ENCODE data around the gene ITPA. TPM values are rescaled to one million over a fixed set of nuclear protein-coding genes. Genes with fewer than 3 reads are reported as not detected.

The ITPA gene
- total and polyA plus RNA-seq, 2 of the 13 experiments (the other 11 are each of a cell fraction or from before 2014, with no cell fraction given): 60.1 to 103 TPM

- Histone ChIP-seq H3K4me3 (replicated peaks in 1 of 3; ENCODE audit: insufficient read depth in 1 of 3, low read depth in 2 of 3, low read length in 3 of 3) (no peak overlapping the region), H4K20me1 (ENCODE audit: insufficient read depth, low read length) (no peaks in the 10 kb centered on the region), H3K36me3 (replicated peaks in 1 of 2; ENCODE audit: control insufficient read depth in 1 of 2, insufficient read depth in 2 of 2, low read length in 2 of 2) (peaks cover 12 to 35% of the 10 kb centered on the region in 2 experiments), H3K27me3 (ENCODE audit: control insufficient read depth in 1 of 2, insufficient read depth in 2 of 2, low read length in 2 of 2) (no peaks in the 10 kb centered on the region), H3K9ac (ENCODE audit: insufficient read depth, low read depth, low read length) (no peak overlapping the region), H3K4me1 (ENCODE audit: insufficient read depth, low read length) (no peaks in the 10 kb centered on the region), H3K9me3 (ENCODE audit: low read length) (no peaks in the 10 kb centered on the region), H3K27ac (ENCODE audit: extremely low read length, insufficient read depth, low read length) (no peak overlapping the region), H2AFZ (ENCODE audit: low read length) (no peak overlapping the region), H3K4me2 (ENCODE audit: low read depth, low read length) (no peak overlapping the region), H3K79me2 (ENCODE audit: insufficient read depth, low read length) (no peaks in the 10 kb centered on the region)
- BruUV-seq (replicated peaks): no TSS peak
- in situ Hi-C loops (cut with HindIII; ENCODE audit: extremely low pct_ligation_motif_present, low pct_unique_long_range_greater_than_20kb) (no loop called here), intact Hi-C loops (cut with micrococcal nuclease; ENCODE audit: unreplicated experiment) (no loop called here)
- 96% methylated on average over 3 of the region's 5 CpGs for WGBS (ENCODE audit: low lambda C conversion rate)
- no peak for DNase-seq (ENCODE audit: low spot score)
- peak; percentile 10; the same call in 1 of the 3 replicates for ATAC-seq
- ChIA-PET POLR2A (no interaction called here), CTCF (ENCODE audit: low intra/inter-chr PET ratio, low total read pairs) (no interaction called here)
- no peak for FAIRE-seq
- TF ChIP-seq ZNF382 (CRISPR knock-in tag; IDR thresholded peaks at IDR 0.05; ENCODE audit: borderline replicate concordance): 0 out of 2 replicates have a peak, but pooled peaks have one; percentile 78
- TF ChIP-seq ETV5 (CRISPR knock-in tag; IDR thresholded peaks at IDR 0.05; ENCODE audit: borderline replicate concordance): no peak
- no peak for TF ChIP-seq HOXA9 (CRISPR knock-in tag; IDR thresholded peaks at IDR 0.05; ENCODE audit: borderline replicate concordance)
- TF ChIP-seq MTA1 (CRISPR knock-in tag; IDR thresholded peaks at IDR 0.05; ENCODE audit: borderline replicate concordance): no peak
- no peak for TF ChIP-seq HNF1A (IDR thresholded peaks at IDR 0.05; ENCODE audit: low read depth)
- TF ChIP-seq HNF1A (CRISPR knock-in tag; IDR thresholded peaks at IDR 0.05; ENCODE audit: borderline replicate concordance): no peak
Measured at GRCh38 chr20:3255728-3256127, 46.4 kb downstream of the ITPA start.

All from HepG2 (cell line).